Natural killer cell treated with Interleukin-12 subunit alpha and Interleukin-12 subunit beta and Interleukin-15 and Interleukin-18, amount 100 ng/mL, for 72 hours (primary cell): ENCODE data around the gene RPS6KL1. TPM values are rescaled to one million over a fixed set of nuclear protein-coding genes. Genes with fewer than 3 reads are reported as not detected.

Experiments
- ATAC-seq, 2 donors: fragments of 150-1000 bp; cut with Tn5 transposase in 1 of 2; sonication (Bioruptor Pico), chemical (Tn5 transposase) in 1 of 2; 2 replicates each; pipeline ENCODE4 v1.10.0; 2021
- DNase-seq: peaks from one replicate; pipeline ENCODE4 v3.0.0; 2022; ENCODE audit warnings: low spot score
- H3K27ac Mint-ChIP-seq, 2 donors: 1 replicate in 1 of 2; 2 replicates in 1 of 2; pipeline ENCODE4 v1.8.0; 2022; ENCODE audit warnings: mixed read lengths in 2 of 2, mild to moderate bottlenecking in 1 of 2, moderate library complexity in 1 of 2
- H3K27me3 Mint-ChIP-seq, 2 donors: 1 replicate in 1 of 2; 2 replicates in 1 of 2; pipeline ENCODE4 v1.8.0; 2022; ENCODE audit warnings: mixed read lengths in 2 of 2
- H3K36me3 Mint-ChIP-seq: one replicate; pipeline ENCODE4 v1.8.0; 2022; ENCODE audit warnings: mixed read lengths
- H3K4me1 Mint-ChIP-seq, 2 donors: 1 replicate in 1 of 2; 2 replicates in 1 of 2; pipeline ENCODE4 v1.8.0; 2022; ENCODE audit warnings: low read depth in 2 of 2, mixed read lengths in 2 of 2, mild to moderate bottlenecking in 1 of 2
- H3K4me3 Mint-ChIP-seq: one replicate; pipeline ENCODE4 v1.8.0; 2022; ENCODE audit warnings: mixed read lengths
- H3K9me3 Mint-ChIP-seq: 2 replicates; pipeline ENCODE4 v1.8.0; 2022; ENCODE audit warnings: mixed read lengths
- total RNA-seq, 2 donors: library from RNA; stranded (reverse); gene quantifications; one replicate each; pipeline ENCODE4 v1.2.3, GENCODE V29; 2022

RPS6KL1 gene
- total RNA-seq, 2 donors from 2014 or later = 10.0 to 12.8 TPM

DNA sequence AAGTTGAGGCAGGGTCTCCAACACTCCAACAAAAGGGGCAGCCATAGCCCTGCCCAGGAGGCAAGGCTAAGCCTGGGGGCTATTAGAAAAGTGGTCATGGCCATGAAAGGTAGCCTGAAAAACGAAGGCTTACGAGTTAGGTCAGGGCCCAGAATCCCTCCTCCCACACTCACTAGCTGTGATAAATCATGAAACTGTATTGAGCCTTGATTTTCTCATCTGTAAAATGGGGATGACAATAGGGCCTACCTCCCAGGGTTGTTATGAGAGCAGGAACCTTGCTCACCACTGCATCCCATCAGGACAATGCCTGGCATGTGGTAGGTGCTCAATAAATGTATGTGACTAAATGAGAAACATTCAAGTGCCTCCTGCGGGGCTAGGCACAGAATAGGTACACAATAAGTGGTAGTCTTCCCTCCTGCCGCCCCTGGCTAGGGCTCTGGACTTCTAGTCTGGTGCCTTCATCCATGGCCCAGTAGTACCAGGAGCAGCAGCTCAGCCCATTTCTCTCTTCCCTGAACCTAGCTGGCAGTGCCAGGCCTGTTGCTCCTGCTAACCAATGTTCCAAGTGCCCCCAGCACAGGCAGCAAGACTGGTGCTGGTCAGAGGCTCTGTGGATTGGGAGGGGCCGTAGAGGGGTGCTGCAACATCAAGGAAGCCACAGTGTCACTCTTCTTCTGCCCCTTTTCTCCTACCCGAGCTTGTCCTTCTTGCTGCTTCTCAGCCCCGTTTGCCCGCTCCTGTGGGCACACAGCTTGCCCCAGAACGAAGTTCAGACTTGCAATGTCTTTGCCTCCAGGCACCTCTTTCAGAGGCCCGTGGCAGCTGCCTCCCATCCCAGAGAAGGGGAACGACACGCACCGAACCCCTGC lies 24.5 kb upstream of the RPS6KL1 start:
- no peak for ATAC-seq
- Mint-ChIP-seq H3K4me1 (peaks cover 12 to 13% of the 10 kb centered on the region in 2 donors), H3K36me3 (no peaks in the 10 kb centered on the region), H3K27me3 (peaks cover 0 to 2% of the 10 kb centered on the region in 2 donors), H3K9me3 (no peaks in the 10 kb centered on the region), H3K27ac (no peak overlapping the region), H3K4me3 (no peak overlapping the region)
- no peak for DNase-seq

- Mint-ChIP-seq H3K27ac (no peak overlapping the region), H3K4me3 (no peak overlapping the region)
Observed at GRCh38 chr14:74946659-74947281, 23.7 kb upstream of the RPS6KL1 start.

DNA sequence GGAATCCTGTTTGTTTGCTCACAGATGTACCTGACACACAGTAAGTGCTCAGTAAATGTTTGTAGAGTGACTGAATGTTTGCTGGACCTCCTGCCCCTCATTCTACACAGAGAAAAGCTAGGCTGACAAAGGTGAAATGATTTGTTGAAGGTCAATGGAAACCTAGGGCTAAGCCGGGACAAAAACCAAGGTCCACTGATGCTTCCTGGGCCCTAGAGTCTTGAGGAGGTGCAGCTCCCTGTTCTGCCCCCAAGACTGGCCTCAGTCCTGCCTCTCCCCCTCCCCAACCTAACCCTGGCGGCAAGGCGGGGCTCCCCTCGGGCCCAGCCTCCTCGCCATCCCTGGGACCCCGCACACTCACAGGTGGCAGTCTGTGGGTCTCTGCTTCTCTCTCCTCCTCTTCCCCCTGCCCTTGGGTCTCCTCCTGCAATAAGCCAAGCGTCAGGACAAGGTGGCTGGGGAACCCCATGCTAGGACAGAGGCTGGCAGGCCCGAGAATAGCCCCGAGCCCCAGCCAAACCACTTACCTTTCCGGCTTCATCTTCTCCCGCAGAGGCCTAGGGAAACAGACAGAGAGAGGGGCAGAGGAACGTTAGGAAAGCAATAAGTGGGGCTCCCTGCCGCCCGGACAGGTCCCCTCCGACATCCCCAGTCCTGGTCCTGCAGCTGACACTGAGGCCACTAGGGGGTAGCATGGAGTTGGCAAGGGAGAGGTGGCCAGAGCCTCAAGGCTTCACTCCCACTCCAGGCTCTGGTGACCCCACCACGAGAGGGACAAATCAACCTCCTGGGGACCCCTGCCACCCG lies 23.0 kb upstream of the RPS6KL1 start:
- no peaks in the 10 kb centered on the region for H3K9me3 Mint-ChIP-seq
- H3K36me3 Mint-ChIP-seq = no peaks in the 10 kb centered on the region
- H3K4me3 Mint-ChIP-seq = no peak overlapping the region
- peak; percentile 83 for DNase-seq
- H3K27me3 Mint-ChIP-seq = peaks cover 0 to 2% of the 10 kb centered on the region in 2 donors
- ATAC-seq = peak; percentile 75 to 86
- H3K4me1 Mint-ChIP-seq = peaks cover 20 to 25% of the 10 kb centered on the region in 2 donors
- peak overlapping the region in 1 of 2 donors; percentile 34 for H3K27ac Mint-ChIP-seq

More at GRCh38 chr14:74946659-74947281, 23.7 kb upstream of the RPS6KL1 start:
- no peak for DNase-seq
- Mint-ChIP-seq H3K27me3 (peaks cover 0 to 2% of the 10 kb centered on the region in 2 donors), H3K4me1 (peaks cover 16 to 18% of the 10 kb centered on the region in 2 donors), H3K36me3 (no peaks in the 10 kb centered on the region), H3K9me3 (no peaks in the 10 kb centered on the region)
- ATAC-seq = no peak

DNA sequence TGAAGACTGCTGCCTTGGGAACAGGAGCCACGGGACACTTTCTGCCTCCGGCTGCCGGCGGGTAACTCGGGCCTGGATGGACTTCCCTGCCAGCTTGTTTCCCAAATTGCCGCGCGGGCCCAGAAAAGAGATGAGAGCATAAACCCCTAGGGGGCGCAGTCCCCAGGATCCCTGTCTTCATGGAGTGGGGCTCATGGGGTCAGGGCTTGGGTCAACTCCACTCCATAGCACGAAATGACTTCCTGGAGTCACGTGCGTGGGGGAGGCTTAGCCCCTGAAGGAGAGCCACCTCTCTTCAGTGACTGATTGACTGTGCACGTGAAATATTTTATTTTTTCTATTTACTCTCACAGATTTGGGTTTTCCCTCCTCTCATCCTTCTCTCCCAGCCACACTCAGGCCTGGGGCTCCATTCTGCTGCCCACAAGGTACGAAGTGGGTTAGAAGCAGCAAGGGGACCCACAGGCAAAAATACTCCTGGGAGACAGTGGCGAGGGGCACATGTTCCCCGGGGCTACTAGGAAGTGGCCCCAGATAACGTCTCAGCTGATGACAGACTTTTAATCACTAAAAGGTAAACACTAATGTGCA lies 22.3 kb upstream of the RPS6KL1 start:
- Mint-ChIP-seq H3K27ac (no peak overlapping the region), H3K9me3 (no peaks in the 10 kb centered on the region), H3K4me3 (no peak overlapping the region), H3K27me3 (peaks cover 0 to 2% of the 10 kb centered on the region in 2 donors), H3K4me1 (peaks cover 21 to 26% of the 10 kb centered on the region in 2 donors), H3K36me3 (no peaks in the 10 kb centered on the region)
- no peak for ATAC-seq
- no peak for DNase-seq

- no peaks in the 10 kb centered on the region for H3K9me3 Mint-ChIP-seq
- no peaks in the 10 kb centered on the region for H3K27me3 Mint-ChIP-seq
- H3K36me3 Mint-ChIP-seq = no peaks in the 10 kb centered on the region
- peaks cover 27 to 38% of the 10 kb centered on the region in 2 donors for H3K4me1 Mint-ChIP-seq
- ATAC-seq = no peak
- H3K27ac Mint-ChIP-seq = peak overlapping the region; percentile 87 to 94
- no peak for DNase-seq
- H3K4me3 Mint-ChIP-seq = no peak overlapping the region
Observed at GRCh38 chr14:74942608-74943007, 19.5 kb upstream of the RPS6KL1 start.

- peaks cover 27 to 38% of the 10 kb centered on the region in 2 donors for H3K4me1 Mint-ChIP-seq
- H3K27ac Mint-ChIP-seq = peak overlapping the region; percentile 87 to 94
Observed at GRCh38 chr14:74942181-74942580, 19.1 kb upstream of the RPS6KL1 start.

GRCh38 chr14:74941676-74942097 lies 18.6 kb upstream of the RPS6KL1 start:
- ATAC-seq = peak; percentile 74 to 79
- no peaks in the 10 kb centered on the region for H3K9me3 Mint-ChIP-seq
- peak overlapping the region; percentile 79 for H3K4me3 Mint-ChIP-seq
- peak; percentile 72 for DNase-seq
- H3K36me3 Mint-ChIP-seq = no peaks in the 10 kb centered on the region
- peak overlapping the region; percentile 87 to 94 for H3K27ac Mint-ChIP-seq
- peaks cover 27 to 38% of the 10 kb centered on the region in 2 donors for H3K4me1 Mint-ChIP-seq
- no peaks in the 10 kb centered on the region for H3K27me3 Mint-ChIP-seq

More at GRCh38 chr14:74942181-74942580, 19.1 kb upstream of the RPS6KL1 start:
- Mint-ChIP-seq H3K4me3 (peak overlapping the region; percentile 79), H3K9me3 (no peaks in the 10 kb centered on the region), H3K36me3 (no peaks in the 10 kb centered on the region), H3K27me3 (no peaks in the 10 kb centered on the region)
- DNase-seq (no peak), ATAC-seq (no peak)

DNA sequence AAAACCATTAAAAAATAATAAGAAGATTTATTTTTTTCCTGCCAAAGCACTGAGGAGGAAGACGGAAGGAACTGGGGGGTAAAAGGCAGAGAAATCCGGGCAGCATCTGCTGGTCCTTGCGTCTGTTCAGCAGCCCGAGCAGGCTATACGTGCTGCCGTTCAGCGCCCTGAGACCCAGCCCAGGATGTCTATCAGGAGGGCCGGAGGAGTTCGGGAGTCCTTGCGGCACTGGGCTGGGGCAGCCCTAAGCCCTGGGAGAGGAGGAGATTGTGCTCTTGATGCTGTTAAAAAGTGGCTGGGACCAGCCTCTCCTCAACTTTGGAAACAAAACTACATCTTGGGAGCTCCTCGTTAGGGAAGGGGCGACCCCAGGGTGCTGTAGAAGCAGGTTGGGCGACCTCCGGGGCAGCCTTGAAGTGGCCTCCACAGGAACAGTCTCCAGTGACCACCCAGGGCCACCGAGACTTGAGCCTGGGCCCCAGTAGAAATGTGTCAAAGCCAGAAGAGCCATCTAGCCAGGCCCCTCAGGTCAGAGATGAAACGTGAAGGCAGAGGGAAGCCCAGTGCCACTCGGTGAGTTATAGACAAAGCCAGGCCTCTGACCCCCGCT lies 18.0 kb upstream of the RPS6KL1 start:
- Mint-ChIP-seq H3K36me3 (no peaks in the 10 kb centered on the region), H3K27me3 (no peaks in the 10 kb centered on the region), H3K4me3 (peak overlapping the region; percentile 79), H3K9me3 (no peaks in the 10 kb centered on the region), H3K4me1 (peaks cover 20 to 32% of the 10 kb centered on the region in 2 donors), H3K27ac (peak overlapping the region; percentile 87 to 94)
- ATAC-seq (no peak), DNase-seq (no peak)

GRCh38 chr14:74938531-74939495 lies 15.8 kb upstream of the RPS6KL1 start:
- Mint-ChIP-seq H3K36me3 (no peaks in the 10 kb centered on the region), H3K27me3 (no peaks in the 10 kb centered on the region), H3K4me3 (no peak overlapping the region), H3K4me1 (peaks cover 20 to 32% of the 10 kb centered on the region in 2 donors), H3K27ac (no peak overlapping the region), H3K9me3 (no peaks in the 10 kb centered on the region)
- DNase-seq (no peak), ATAC-seq (no peak)

- ATAC-seq = no peak
- Mint-ChIP-seq H3K27ac (no peak overlapping the region), H3K4me1 (peaks cover 15 to 29% of the 10 kb centered on the region in 2 donors), H3K9me3 (no peaks in the 10 kb centered on the region), H3K4me3 (no peak overlapping the region), H3K27me3 (no peaks in the 10 kb centered on the region), H3K36me3 (no peaks in the 10 kb centered on the region)
- DNase-seq = no peak
Observed at GRCh38 chr14:74937171-74937570, 14.1 kb upstream of the RPS6KL1 start.

- DNase-seq = no peak
- H3K4me1 Mint-ChIP-seq = peaks cover 10 to 26% of the 10 kb centered on the region in 2 donors
- no peak overlapping the region for H3K4me3 Mint-ChIP-seq
- no peaks in the 10 kb centered on the region for H3K27me3 Mint-ChIP-seq
- H3K27ac Mint-ChIP-seq = no peak overlapping the region
- ATAC-seq = no peak
- H3K36me3 Mint-ChIP-seq = no peaks in the 10 kb centered on the region
- no peaks in the 10 kb centered on the region for H3K9me3 Mint-ChIP-seq
Observed at GRCh38 chr14:74936731-74937130, 13.7 kb upstream of the RPS6KL1 start.

DNA sequence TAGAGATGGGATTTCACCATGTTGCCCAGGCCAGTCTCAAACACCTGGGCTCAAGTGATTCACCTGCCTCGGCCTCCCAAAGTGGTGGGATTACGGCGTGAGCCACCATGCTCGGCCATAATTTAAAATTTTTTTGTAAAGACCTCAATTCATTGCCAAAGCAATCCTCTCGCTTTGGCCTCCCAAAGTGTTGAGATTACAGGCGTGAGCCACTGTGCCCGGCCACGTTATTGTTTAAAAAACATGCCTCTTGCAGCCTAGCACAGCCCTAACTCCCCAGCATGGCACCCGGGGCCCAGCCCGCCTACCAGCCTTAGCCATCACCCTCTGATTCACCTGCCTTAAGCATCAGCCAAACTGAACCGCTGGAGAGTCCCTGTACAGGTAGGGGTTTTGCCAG lies 13.1 kb upstream of the RPS6KL1 start:
- Mint-ChIP-seq H3K27me3 (no peaks in the 10 kb centered on the region), H3K4me3 (no peak overlapping the region), H3K27ac (no peak overlapping the region), H3K36me3 (no peaks in the 10 kb centered on the region), H3K4me1 (peaks cover 6 to 20% of the 10 kb centered on the region in 2 donors), H3K9me3 (no peaks in the 10 kb centered on the region)
- DNase-seq (no peak), ATAC-seq (no peak)
